GM18517 (cell line): Measurements from ENCODE around the gene GALNT16.
"Not testable (repeated sequence)": the region's sequence is repeated elsewhere in the genome, so short reads cannot be mapped to it uniquely, and the experiment has no call there.

Source experiments
- ATAC-seq: cut with Tn5 transposase; IDR thresholded peaks from one replicate; pipeline ENCODE4 v1.9.1; 2021; ENCODE audit warnings: mild to moderate bottlenecking, moderate library complexity; ENCODE audit not compliant: unreplicated experiment

Gene GALNT16

DNA sequence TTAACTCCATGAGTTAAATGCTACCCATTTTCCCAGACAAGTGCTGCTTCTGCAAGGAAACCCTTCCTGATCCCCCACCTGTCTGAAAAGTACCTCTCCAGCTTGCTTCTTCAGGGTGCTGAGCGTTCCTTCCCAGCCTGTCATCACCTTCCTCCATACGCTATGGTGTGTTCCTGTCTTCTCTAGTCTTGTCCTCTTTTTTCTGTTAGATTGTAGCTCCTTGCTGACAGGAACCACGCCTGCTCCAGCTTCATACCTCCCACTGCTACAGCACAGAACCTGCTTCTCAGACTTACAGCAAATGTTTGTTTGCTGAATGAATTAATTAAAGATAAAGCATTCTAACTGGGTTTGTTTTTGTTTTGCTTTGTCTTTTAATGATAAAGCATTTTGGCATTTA lies 99.0 kb downstream of the GALNT16 start:
- no peak for ATAC-seq

DNA sequence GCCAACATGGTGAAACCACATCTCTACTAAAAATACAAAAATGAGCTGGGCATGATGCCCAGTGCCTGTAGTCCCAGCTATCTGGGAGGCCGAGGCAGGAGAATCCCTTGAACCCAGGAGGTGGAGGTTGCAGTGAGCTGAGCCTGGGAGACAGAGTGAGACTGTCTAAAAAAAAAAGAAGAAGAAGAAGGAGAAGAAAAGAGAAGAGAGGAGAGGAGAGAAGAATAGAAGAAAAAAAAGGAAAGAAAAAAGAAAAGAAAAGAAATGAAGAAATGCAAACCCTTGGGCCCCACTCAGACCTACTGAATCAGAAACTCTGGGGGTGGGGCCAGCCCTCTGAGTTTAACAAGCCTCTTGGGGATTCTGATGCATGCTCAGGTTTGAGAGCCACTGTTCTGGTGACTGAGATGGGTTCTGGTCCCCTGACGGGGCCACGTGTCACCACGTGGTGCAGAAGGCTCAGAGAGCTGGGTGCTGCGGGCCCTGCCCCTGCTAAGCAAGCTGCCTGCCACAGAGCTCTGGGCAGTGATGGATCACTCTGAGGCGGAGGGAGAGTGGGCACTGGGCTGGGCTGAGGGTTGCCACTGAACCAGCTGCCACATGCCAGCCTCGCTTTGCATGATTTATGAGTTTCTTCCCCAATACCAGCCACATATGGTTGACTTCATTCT lies 100.6 kb downstream of the GALNT16 start:
- no peak for ATAC-seq

DNA sequence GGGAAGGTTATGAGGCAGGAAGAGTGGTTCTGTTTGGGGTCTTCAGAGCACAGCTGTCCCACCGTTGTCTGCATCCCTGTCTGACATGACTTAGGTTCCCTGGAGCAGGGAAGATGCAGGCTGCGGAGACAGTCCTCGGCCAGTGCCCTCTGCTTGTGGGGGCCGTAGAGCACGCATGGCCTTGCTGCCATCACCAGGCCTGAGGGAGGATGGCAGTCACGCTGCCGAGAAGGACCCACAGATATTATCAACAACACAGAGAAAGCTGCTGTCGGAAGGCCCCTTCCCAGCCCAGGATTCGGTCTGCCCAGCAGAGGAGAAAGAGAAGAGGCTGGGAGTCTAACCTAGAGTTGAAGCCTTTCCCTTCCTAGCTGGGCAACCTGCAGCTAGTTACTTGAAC lies 103.1 kb downstream of the GALNT16 start:
- no peak for ATAC-seq

DNA sequence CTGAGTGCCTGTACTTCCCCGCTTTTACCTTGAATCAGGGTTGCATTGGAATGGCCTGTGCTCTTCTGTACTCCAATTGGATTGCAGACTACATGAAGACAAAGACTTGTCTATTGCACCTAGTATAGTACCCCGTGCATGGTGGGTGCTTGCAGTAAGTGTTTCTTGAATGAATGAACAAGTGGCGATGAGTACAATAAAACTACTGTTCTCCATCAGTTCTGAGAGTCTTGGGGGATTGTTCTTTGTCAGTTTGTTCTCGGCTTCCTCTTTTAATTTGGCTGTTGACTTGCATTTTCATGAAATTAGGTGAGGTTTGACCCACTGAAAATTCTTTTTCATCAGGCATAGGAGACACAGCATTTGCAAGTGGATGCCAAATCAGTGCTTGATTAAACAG lies 104.0 kb downstream of the GALNT16 start:
- no peak for ATAC-seq

DNA sequence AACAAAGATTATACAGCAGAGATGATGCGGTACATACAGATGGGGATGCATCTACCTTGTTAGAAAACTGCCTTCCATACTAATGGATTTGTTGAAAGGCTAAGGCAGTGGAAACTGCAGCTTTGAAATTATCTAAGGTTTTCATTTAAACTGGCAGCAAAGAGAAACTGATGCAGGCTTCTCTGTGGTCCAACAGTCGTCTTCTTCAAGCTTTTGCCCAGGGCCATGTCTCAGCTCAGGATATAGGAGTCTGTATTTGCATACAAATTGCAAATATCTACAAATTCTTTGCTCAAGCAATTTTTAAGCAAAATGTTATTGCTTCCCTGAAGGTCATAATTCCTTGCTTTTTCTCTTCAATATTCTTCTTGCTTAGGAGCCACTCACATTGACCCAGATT lies 104.4 kb downstream of the GALNT16 start:
- no peak for ATAC-seq

DNA sequence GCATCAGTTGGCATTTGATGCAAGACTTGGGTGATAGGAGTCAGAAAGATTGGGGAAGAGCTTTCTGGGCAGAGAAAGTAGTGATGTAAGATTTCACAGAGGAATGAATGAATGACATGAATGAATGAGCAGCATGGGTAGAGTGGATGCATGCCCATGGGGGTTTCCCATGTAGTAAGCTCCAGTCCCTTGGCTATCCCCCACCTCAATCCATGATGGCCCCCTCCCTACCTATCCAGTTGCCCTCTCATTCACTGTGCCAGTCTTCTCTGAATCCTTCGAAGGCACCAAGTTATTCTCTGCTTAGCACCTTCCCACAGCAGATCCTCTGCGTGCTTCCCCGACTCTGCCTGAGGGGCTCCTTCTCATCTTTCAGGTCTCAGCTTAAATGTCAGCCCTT lies 106.1 kb downstream of the GALNT16 start:
- ATAC-seq: no peak

DNA sequence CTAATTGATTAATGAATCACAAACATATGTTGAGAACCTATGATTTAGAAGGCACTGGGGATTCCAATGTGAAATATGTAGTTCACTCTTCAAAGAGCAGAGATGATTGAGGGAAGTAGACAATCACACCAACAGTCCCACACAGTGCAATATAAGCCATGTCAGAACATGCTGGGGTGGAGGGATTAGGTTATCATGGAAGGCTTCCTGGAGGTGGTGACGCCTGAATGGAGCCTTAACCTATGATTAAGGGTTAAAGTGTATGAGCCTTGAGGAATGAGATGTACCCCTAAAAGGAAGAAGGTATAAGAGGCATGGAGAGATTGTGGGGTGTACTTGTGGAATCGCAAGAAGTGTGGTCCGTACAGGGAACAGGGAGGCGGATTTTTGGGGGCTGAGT lies 106.8 kb downstream of the GALNT16 start:
- ATAC-seq: no peak

DNA sequence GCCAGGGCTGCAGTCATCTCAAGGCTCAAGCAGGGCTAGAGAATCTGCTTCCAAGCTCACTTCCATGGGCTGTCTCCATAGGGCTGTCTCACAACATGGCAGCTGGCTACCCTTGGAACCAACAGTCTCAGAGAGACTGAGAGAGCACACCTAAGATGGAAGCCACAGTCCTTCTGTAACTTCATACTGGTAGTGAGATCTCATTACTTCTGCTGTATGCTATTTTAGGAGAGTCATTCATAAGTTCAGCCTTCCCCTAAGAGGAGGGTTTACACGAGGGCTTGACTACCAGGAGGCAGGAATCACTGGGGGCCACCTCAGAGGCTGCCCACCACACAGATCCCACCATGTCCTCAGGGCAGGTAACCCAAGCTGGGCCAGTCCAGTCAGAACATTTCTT lies 108.4 kb downstream of the GALNT16 start:
- no peak for ATAC-seq

DNA sequence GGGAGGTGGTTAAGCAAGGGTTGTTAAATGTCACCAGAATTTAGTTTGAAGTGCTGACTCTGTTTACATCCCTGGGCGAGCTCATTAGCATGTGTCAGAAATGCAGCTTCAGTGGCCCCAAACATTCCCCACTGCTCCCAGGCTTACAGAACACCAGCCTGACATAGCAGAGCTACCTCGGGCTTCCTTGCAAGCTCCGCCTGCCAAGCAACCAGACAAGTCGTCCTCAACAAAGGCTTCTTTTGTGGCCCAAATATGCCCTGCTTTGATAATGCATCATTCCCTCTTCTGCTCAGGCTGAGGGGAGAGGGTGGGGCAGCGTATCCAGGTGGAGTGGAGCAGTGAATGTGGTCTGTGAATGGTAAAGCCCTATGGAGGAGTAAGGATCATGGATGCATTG lies 110.1 kb downstream of the GALNT16 start:
- ATAC-seq: no peak

DNA sequence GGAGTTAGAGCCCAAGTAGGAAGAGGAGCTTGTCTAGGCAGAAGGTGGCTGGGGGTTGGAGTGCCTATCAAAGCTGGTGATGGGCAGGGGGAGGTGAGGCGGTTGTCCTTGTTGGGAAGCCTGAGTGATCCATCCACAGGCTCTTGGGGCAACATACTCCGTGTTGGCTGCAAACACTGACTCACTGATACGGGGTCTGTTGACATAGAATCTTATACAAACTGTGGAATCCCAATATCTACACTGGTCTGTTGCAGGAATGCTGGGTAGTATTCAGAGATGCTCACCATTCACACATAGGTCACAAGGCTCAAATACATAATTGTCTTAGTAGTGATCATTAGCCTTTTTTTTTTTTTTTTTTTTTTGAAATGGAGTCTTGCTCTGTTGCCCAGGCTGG lies 112.2 kb downstream of the GALNT16 start:
- ATAC-seq: no peak

DNA sequence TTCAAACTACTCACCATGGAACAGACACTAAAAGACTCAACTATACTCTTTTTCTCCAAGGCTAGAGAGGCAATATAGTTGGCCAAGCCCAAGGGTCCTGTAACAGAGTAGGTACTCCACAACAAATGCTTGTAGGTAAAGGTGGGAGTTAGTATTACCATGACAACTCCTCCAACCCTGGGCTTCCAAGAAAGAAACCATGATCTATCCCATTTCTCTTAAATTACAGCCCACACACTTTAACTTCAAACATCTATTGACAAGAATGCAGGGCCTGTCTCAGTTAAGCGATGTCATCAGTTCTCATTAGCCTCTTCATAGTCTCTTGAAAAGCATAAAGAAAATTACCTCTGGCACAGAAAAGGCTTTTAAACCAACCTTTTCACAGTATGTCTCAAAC lies 113.1 kb downstream of the GALNT16 start:
- no peak for ATAC-seq

DNA sequence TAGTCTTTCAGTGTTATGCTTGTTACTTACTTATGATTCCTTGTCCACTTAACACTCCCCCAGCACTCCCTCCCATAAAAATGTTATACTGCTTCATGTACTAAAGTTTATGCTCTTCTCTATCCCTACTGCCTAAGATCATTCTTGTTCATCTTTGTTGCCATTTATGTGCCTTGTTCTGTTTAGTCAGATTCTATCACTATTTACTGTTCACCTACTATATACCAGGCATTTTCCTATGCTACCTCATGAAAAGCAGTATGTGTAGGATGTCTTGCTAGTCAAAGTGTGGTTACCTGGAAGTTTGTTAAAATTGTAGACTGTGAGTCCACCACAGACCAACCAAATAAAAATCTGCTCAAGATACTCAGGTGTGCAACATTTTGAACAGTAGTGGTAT lies 114.3 kb downstream of the GALNT16 start:
- no peak for ATAC-seq

DNA sequence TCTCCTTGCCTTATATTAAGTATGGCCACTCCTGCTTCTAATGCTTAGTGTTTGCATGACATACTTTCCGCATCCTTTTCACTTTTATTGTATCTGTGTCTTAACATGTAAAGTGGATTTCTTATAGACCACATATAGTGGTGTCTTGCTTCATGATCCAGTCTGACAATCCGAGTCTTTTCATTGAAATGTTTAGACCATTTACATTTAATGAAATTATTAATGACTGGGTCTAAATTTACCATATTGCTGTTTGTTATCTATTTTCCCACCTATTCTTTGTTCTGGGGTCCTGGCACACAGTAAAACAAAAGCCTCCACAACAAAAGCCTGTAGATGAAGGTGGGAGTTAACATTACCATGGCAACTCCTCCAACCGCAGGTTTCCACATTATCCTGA lies 115.2 kb downstream of the GALNT16 start:
- no peak for ATAC-seq

DNA sequence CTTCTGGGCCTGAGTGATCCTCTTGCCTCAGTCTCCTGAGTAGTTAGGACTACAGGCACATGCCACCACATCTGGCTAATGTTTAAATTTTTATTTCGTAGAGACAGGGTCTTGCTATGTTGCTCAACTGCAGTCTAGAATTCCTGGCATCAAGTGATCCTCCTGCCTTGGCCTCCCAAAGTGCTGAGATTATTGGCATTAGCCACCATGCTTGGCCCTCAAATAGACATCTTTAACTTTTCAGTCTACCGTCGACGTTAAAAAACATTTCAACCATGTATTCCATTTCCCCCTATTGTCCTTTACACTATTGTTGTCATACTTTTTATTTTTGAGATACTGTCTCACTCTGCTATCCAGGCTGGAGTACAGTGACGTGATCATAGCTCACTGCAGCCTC lies 115.8 kb downstream of the GALNT16 start:
- no peak for ATAC-seq

DNA sequence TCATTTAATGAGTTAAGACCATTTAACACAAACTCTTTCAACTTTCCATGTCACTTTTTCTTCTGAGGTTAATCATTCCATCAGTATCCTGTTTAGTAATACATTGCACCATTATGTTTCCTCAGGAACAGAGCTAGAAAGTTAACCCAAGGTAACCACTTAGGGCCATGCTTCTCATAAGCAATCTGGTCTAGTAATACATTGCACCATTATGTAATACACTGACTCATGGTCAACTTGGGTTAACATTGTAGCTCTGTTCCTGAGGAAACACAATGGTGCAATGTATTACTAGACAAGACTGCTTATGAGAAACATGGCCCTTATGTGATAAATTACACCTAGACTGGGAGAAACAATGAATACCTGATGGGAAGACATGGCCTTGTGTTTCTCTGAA lies 116.5 kb downstream of the GALNT16 start:
- ATAC-seq: no peak

DNA sequence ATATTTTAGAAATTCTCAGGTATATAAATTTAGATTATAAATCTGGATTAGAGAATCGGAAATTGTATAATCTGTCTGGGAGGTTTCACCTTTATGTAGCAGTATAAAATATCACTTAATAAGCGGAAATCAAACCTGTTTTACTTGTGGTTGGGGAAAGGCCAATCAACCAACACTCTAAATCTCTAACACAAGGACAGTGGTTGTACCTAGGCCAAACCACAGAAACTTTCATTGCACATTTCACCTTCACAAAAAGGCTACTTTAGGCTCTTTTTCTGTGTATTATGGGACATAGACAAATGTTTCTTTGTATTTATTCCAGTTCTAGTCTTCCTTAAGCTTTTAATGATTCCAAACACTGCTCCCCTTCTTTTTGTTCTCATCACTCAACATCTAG lies 118.3 kb downstream of the GALNT16 start:
- ATAC-seq: no peak

DNA sequence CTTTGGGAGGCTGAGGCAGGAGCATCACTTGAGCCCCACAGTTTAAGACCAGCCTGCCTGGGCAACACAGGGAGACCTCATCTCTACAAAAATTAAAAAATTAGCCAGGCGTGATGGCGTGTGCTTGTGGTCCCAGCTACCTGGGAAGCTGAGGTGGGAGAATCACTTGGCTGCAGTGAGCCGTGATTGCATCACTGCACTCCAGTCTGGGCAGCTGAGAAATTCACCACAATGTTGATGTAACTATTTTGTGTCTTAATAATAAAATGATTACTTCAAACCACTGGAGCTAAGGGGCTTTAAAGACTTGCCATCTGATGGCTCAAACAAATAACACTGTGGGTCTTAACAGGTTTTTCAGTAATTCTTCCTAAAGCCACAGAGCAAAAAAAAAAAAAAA lies 127.4 kb downstream of the GALNT16 start:
- ATAC-seq: no peak

DNA sequence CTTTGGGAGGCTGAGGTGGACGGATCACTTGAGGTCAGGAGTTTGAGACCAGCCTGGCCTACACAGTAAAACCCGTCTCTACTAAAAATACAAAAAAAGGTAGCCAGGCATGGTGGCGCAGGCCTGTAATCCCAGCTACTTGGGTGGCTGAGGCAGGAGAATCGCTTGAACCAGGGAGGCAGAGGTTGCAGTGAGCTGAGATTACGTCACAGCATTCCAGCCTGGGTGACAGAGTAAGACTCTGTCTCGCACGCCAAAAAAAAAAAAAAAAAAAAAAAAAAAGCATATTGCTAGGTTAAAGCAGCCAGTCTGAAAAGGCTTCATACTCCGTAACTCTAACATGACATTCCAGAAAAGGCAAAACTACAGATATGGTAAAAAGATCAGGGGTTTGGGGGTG lies 131.4 kb downstream of the GALNT16 start:
- not testable (repeated sequence) for ATAC-seq

DNA sequence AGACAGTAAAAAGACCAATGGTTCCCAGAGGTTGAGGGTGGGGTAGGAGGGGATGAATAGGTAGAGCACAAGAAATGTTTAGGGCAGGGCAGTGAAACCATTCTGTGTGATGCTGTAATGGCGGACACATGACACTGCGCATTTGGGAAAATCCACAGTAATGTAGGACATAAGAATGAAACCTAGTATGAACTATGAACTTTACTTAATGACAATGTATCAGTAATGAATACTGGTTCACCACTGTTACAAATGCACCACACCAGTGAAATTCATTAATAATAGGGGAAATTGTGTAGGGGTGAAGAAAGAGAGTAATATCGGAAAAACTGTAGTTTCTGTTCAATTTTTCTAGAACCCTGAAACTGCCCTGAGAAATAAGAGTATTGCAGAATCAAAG lies 132.5 kb downstream of the GALNT16 start:
- no peak for ATAC-seq

DNA sequence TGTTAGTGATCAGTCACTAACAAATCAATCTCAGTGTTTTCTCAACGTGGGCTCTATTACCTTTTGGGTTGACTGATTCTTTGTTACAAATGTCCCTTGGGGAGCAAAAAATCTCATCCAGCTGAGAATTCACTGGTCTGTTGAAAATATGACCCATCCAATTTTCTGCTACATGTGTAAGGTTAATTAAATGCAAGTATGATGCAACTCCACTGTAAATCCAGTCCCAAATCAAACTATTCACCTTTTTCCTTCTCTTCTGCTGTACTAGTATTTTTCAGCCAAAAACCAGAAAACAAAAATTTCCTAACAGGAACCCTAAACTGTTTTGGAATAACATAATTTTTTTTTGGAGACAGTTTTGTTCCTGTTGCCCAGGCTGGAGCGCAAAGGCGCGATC lies 136.0 kb downstream of the GALNT16 start:
- ATAC-seq: no peak

DNA sequence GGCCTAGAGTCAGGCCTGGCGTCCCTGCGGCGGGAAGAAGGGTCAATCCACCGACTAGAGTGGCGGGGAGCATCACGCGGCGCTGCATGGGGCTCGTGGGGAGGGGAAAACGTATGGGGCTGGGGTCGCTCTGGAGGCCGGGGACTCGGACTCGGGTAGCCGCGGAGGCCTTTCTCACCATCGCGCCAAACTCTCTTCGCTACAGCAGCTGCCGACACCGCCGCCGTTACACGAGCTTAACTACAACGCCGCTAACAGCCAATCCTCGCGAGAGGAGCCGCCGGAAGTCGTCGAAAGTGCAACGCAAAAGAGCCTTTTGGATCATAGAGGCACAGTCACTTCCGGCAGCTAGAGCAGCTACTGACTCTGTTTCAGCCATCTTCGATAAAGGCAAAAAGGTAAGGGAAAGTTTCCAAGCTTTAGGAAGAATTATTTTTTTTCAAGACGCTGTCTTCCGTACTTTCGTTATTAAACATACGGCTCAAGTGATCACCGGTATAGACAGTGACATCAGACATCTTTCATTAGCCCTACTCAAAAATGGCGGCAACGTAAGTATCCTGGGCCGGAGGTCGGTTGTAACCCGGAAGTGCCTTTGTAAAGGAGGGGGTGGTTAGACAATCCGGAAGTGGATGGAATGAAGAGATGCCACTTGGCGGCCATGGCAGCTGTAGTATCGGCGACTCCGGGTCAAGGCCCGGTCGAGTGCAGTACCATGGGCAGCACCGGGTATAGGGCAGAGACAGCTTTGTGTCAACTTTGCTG lies 138.3 kb downstream of the GALNT16 start, which contains the start of the genes ERH and SLC39A9:
Gene ERH (minus strand): TSS at position 247 of the 765 bp plus-strand sequence. CDS start 66 bp downstream, at position 181.
Gene SLC39A9 (plus strand): TSS at position 640 of the 765 bp plus-strand sequence. CDS start 678 bp downstream, outside the sequence.
- peak; percentile 83 for ATAC-seq

DNA sequence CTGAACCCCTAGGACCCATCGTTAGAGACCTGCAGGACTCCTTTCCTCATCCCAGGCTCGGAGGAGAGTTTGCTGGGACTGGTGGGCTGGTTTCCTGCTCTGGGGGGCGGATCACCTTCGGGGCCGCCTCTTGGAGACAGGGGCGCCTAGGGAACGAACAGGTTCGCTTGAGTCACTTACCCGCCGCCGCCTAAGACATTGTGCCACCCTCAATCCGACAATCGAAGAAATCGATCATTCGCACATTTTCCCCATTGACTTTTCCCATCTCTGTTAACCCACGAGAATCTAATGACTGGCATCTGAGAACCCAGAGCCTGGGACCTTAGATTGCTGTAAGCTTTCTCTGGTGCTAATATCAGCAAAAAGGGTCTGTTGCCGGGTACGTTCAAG lies 138.9 kb downstream of the GALNT16 start:
- ATAC-seq: peak; percentile 11
